GM12872 (cell line): Measurements from ENCODE around the gene KRT79.

Experiments
- CTCF ChIP-seq: IDR thresholded peaks from 3 replicates; pipeline ENCODE4 v1.5.1; 2011; ENCODE audit warnings: low read depth, mild to moderate bottlenecking, low read length, moderate library complexity; ENCODE audit not compliant: insufficient read depth

Gene KRT79

GRCh38 chr12:52774629-52775250, 59.4 kb downstream of the KRT79 start:
- no peak for TF ChIP-seq CTCF

GRCh38 chr12:52772772-52773171, 61.3 kb downstream of the KRT79 start:
- TF ChIP-seq CTCF: no peak

- no peak for TF ChIP-seq CTCF
These were observed 61.9 kb downstream of the KRT79 start for GRCh38 chr12:52772188-52772587.

GRCh38 chr12:52771505-52771904, 62.6 kb downstream of the KRT79 start:
- TF ChIP-seq CTCF: no peak
